Naive thymus-derived CD4-positive, alpha-beta T cell (primary cell): Measurements from ENCODE around the gene FIGLA. TPM values are rescaled to one million over a fixed set of nuclear protein-coding genes. Genes with fewer than 3 reads are reported as not detected.

Source experiments
- ATAC-seq: fragments of 150-1000 bp; cut with Tn5 transposase; 2 replicates; pipeline ENCODE4 v1.10.0; 2021; ENCODE audit warnings: mild to moderate bottlenecking, moderate library complexity
- CTCF ChIA-PET: fragments of 350-600 bp; sonication (Branson Sonifier 250); formaldehyde crosslinking; loops from one replicate; lab custom pipeline; 2021; ENCODE audit warnings: antibody characterized with exemption; lab: Charles Lee
- POLR2A ChIA-PET: fragments of 350-600 bp; sonication (Branson Sonifier 250); formaldehyde crosslinking; loops from one replicate; lab custom pipeline; 2021; ENCODE audit warnings: antibody characterized with exemption, inconsistent platforms; lab: Charles Lee
- DNase-seq, 9 donors: peaks; one replicate each; pipeline versions ENCODE4 v3.0.0 to v3.0.0-alpha.2; 2020 to 2022; ENCODE audit warnings: mixed read lengths in 1 of 9
- H3K27ac ChIP-seq: one replicate; pipeline ENCODE4 v1.7.0; 2013; ENCODE audit warnings: mild to moderate bottlenecking, low read depth, low read length, moderate library complexity
- H3K27me3 ChIP-seq, 2 donors: one replicate each; pipeline ENCODE4 v1.7.0; 2013; ENCODE audit warnings: low read length in 2 of 2, mild to moderate bottlenecking in 2 of 2, moderate library complexity in 2 of 2; ENCODE audit not compliant: control insufficient read depth in 2 of 2, insufficient read depth in 2 of 2
- H3K36me3 ChIP-seq, 3 experiments: 1 replicate in 2 of 3; 2 replicates in 1 of 3; pipeline ENCODE4 v1.7.0; 2013; ENCODE audit warnings: low read length in 3 of 3, mild to moderate bottlenecking in 3 of 3, moderate library complexity in 1 of 3; ENCODE audit not compliant: insufficient read depth in 3 of 3, control insufficient read depth in 2 of 3
- H3K4me1 ChIP-seq, 2 donors: one replicate each; pipeline ENCODE4 v1.7.0; 2013; ENCODE audit warnings: low read length in 2 of 2, mild to moderate bottlenecking in 2 of 2, moderate library complexity in 1 of 2; ENCODE audit not compliant: control insufficient read depth in 2 of 2, insufficient read depth in 2 of 2
- H3K4me3 ChIP-seq: 2 replicates; pipeline ENCODE4 v1.7.0; 2013; ENCODE audit warnings: mild to moderate bottlenecking, low read length
- H3K9me3 ChIP-seq, 3 experiments: 1 replicate in 2 of 3; 2 replicates in 1 of 3; pipeline ENCODE4 v1.7.0; 2013; ENCODE audit warnings: low read length in 3 of 3; ENCODE audit not compliant: control insufficient read depth in 2 of 3
- H3K27ac Mint-ChIP-seq, 9 donors: one replicate each; pipeline ENCODE4 v1.8.0; 2020 to 2022; ENCODE audit warnings: mixed read lengths in 9 of 9, mild to moderate bottlenecking in 8 of 9, moderate library complexity in 5 of 9, inconsistent platforms in 2 of 9
- H3K27me3 Mint-ChIP-seq, 5 donors: one replicate each; pipeline ENCODE4 v1.8.0; 2021 to 2022; ENCODE audit warnings: mixed read lengths in 5 of 5, mild to moderate bottlenecking in 1 of 5
- H3K36me3 Mint-ChIP-seq, 5 donors: one replicate each; pipeline ENCODE4 v1.8.0; 2020 to 2022; ENCODE audit warnings: mixed read lengths in 5 of 5, mild to moderate bottlenecking in 3 of 5, inconsistent platforms in 1 of 5
- H3K4me1 Mint-ChIP-seq, 7 donors: one replicate each; pipeline ENCODE4 v1.8.0; 2020 to 2022; ENCODE audit warnings: mixed read lengths in 7 of 7, mild to moderate bottlenecking in 3 of 7, inconsistent platforms in 1 of 7
- H3K4me3 Mint-ChIP-seq, 10 donors: one replicate each; pipeline ENCODE4 v1.8.0; 2020 to 2022; ENCODE audit warnings: mild to moderate bottlenecking in 10 of 10, mixed read lengths in 10 of 10, moderate library complexity in 6 of 10, inconsistent platforms in 2 of 10
- H3K9me3 Mint-ChIP-seq, 11 donors: one replicate each; pipeline ENCODE4 v1.8.0; 2020 to 2022; ENCODE audit warnings: mixed read lengths in 11 of 11, mild to moderate bottlenecking in 4 of 11, inconsistent platforms in 1 of 11, moderate library complexity in 1 of 11
- intact Hi-C, 2 donors: fragments of 100-400 bp; cut with micrococcal nuclease; formaldehyde crosslinking; loops; one replicate each; pipeline ENCODE4 v1.15.1; 2023
- polyA plus RNA-seq, 2 donors: library from polyadenylated mRNA; unstranded; fragments of 300-500 nt; fragmentation: Illumina TruSeq; gene quantifications; one replicate each; pipeline ENCODE4 v1.2.3, GENCODE V29; 2021
- total RNA-seq, 6 experiments: library from RNA in 5 of 6; stranded (reverse) in 5 of 6; gene quantifications; 1 replicate in 5 of 6; 2 replicates in 1 of 6; pipeline ENCODE4 v1.2.3 and lab custom pipeline; 2021 to 2026

FIGLA gene
- total and polyA plus RNA-seq, 7 experiments from 2014 or later = not detected

GRCh38 chr2:70747284-70747683 is 43.2 kb downstream of the FIGLA start:
- CTCF ChIA-PET = interaction anchor here (0.6 kb wide), 1 partner anchor 171 kb away, joined by 3 read pairs; no protein-coding TSS in a partner anchor
- ATAC-seq = no peak
- intact Hi-C loops = no loop called here

GRCh38 chr2:70746094-70746974 is 44.1 kb downstream of the FIGLA start:
- peaks cover 0 to 3% (median 0%) of the 10 kb centered on the region in 5 donors for H3K27me3 Mint-ChIP-seq
- Histone ChIP-seq H3K36me3 (no peaks in the 10 kb centered on the region), H3K9me3 (no peaks in the 10 kb centered on the region), H3K4me3 (no peak overlapping the region), H3K4me1 (no peaks in the 10 kb centered on the region), H3K27ac (no peak overlapping the region), H3K27me3 (peaks cover 0 to 2% of the 10 kb centered on the region in 2 donors)
- ChIA-PET POLR2A (no interaction called here), CTCF (interaction anchor here (0.8 kb wide), 1 partner anchor 42 kb away, joined by 3 read pairs; no protein-coding TSS in a partner anchor)
- peaks cover 0 to 16% (median 13%) of the 10 kb centered on the region in 5 donors for H3K36me3 Mint-ChIP-seq
- DNase-seq = no peak
- peaks cover 0 to 21% (median 10%) of the 10 kb centered on the region in 7 donors for H3K4me1 Mint-ChIP-seq
- no peak overlapping the region for H3K27ac Mint-ChIP-seq
- no peak overlapping the region for H3K4me3 Mint-ChIP-seq
- peaks cover 0 to 4% (median 0%) of the 10 kb centered on the region in 11 donors for H3K9me3 Mint-ChIP-seq
- no peak for ATAC-seq
- intact Hi-C loops = no loop called here

More at GRCh38 chr2:70747284-70747683, 43.2 kb downstream of the FIGLA start:
- Mint-ChIP-seq H3K27ac (peak overlapping the region in 1 of 9 donors; percentile 5), H3K36me3 (peaks cover 0 to 14% (median 10%) of the 10 kb centered on the region in 5 donors), H3K4me1 (peaks cover 0 to 21% (median 10%) of the 10 kb centered on the region in 7 donors), H3K27me3 (peaks cover 0 to 3% (median 0%) of the 10 kb centered on the region in 5 donors), H3K4me3 (no peak overlapping the region), H3K9me3 (peaks cover 0 to 4% (median 0%) of the 10 kb centered on the region in 11 donors)
- Histone ChIP-seq H3K27me3 (peaks cover 0 to 2% of the 10 kb centered on the region in 2 donors), H3K9me3 (no peaks in the 10 kb centered on the region), H3K27ac (no peak overlapping the region), H3K4me3 (no peak overlapping the region), H3K36me3 (no peaks in the 10 kb centered on the region), H3K4me1 (no peaks in the 10 kb centered on the region)
- POLR2A ChIA-PET = no interaction called here
- DNase-seq = no peak

DNA sequence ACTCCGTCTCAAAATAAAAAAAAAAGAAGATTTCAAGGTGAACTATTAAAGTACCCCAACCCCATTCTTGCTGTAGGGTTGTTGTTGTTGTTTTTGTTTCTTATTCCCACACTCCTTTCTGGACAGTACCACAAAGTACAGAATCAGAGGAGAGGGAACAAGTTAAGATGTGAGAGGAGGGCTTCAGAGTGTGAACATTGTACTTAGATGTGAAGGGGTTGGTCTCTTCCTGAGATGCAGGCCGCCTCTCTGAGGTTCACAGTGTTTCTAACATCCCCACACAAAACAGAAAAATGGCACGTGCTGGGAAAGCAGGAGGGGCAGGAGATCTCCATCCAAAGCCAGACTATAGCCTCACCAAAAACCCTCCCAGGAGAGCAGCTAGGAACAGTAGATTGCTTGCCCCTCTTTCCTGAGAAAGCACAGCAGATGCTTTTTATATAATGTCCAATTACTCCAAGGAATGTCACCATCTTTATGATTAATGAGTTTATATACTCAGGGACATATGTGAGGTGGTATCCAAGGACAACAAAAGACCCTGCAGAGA is 45.1 kb downstream of the FIGLA start:
- Histone ChIP-seq H3K27me3 (peaks cover 0 to 2% of the 10 kb centered on the region in 2 donors), H3K36me3 (no peaks in the 10 kb centered on the region), H3K27ac (no peak overlapping the region), H3K4me3 (no peak overlapping the region), H3K4me1 (no peaks in the 10 kb centered on the region), H3K9me3 (no peaks in the 10 kb centered on the region)
- intact Hi-C loops = no loop called here
- CTCF ChIA-PET = no interaction called here
- Mint-ChIP-seq H3K27me3 (peaks cover 0 to 3% (median 0%) of the 10 kb centered on the region in 5 donors), H3K4me1 (peaks cover 0 to 20% (median 10%) of the 10 kb centered on the region in 7 donors), H3K36me3 (peaks cover 0 to 23% (median 20%) of the 10 kb centered on the region in 5 donors), H3K9me3 (peaks cover 0 to 4% (median 1%) of the 10 kb centered on the region in 11 donors), H3K27ac (no peak overlapping the region), H3K4me3 (no peak overlapping the region)
- POLR2A ChIA-PET = no interaction called here
- no peak for DNase-seq
- ATAC-seq = no peak

- ATAC-seq (no peak), DNase-seq (no peak)
- ChIA-PET CTCF (no interaction called here), POLR2A (no interaction called here)
- Histone ChIP-seq H3K9me3 (no peaks in the 10 kb centered on the region), H3K36me3 (no peaks in the 10 kb centered on the region), H3K27ac (no peak overlapping the region), H3K4me3 (no peak overlapping the region), H3K4me1 (no peaks in the 10 kb centered on the region), H3K27me3 (peaks cover 0 to 2% of the 10 kb centered on the region in 2 donors)
- no peak overlapping the region for H3K4me3 Mint-ChIP-seq
- peak overlapping the region in 1 of 9 donors; percentile 43 for H3K27ac Mint-ChIP-seq
- intact Hi-C loops = no loop called here
- peaks cover 0 to 17% (median 7%) of the 10 kb centered on the region in 7 donors for H3K4me1 Mint-ChIP-seq
- H3K9me3 Mint-ChIP-seq = peaks cover 0 to 10% (median 4%) of the 10 kb centered on the region in 11 donors
- H3K27me3 Mint-ChIP-seq = peaks cover 0 to 3% (median 0%) of the 10 kb centered on the region in 5 donors
- peaks cover 0 to 29% (median 22%) of the 10 kb centered on the region in 5 donors for H3K36me3 Mint-ChIP-seq
These were observed 46.0 kb downstream of the FIGLA start for GRCh38 chr2:70744397-70744796.

- POLR2A ChIA-PET = no interaction called here
These were observed 46.8 kb downstream of the FIGLA start for GRCh38 chr2:70743677-70744076.

GRCh38 chr2:70743068-70743467 is 47.4 kb downstream of the FIGLA start:
- no peaks in the 10 kb centered on the region for H3K27me3 ChIP-seq
- no peak overlapping the region for H3K27ac ChIP-seq
- intact Hi-C loops = no loop called here
- no peak overlapping the region for H3K4me3 ChIP-seq
- no peaks in the 10 kb centered on the region for H3K9me3 ChIP-seq
- H3K4me3 Mint-ChIP-seq = no peak overlapping the region
- peaks cover 0 to 35% (median 22%) of the 10 kb centered on the region in 5 donors for H3K36me3 Mint-ChIP-seq
- H3K27ac Mint-ChIP-seq = no peak overlapping the region
- H3K36me3 ChIP-seq = no peaks in the 10 kb centered on the region
- DNase-seq (no peak), ATAC-seq (no peak)
- peaks cover 0 to 14% (median 6%) of the 10 kb centered on the region in 7 donors for H3K4me1 Mint-ChIP-seq
- no peaks in the 10 kb centered on the region for H3K4me1 ChIP-seq
- peaks cover 0 to 3% (median 0%) of the 10 kb centered on the region in 5 donors for H3K27me3 Mint-ChIP-seq
- ChIA-PET POLR2A (no interaction called here), CTCF (no interaction called here)
- peaks cover 0 to 17% (median 4%) of the 10 kb centered on the region in 11 donors for H3K9me3 Mint-ChIP-seq

More at GRCh38 chr2:70743677-70744076, 46.8 kb downstream of the FIGLA start:
- Histone ChIP-seq H3K4me3 (no peak overlapping the region), H3K36me3 (no peaks in the 10 kb centered on the region), H3K27me3 (peaks cover 0 to 2% of the 10 kb centered on the region in 2 donors), H3K27ac (no peak overlapping the region), H3K9me3 (no peaks in the 10 kb centered on the region), H3K4me1 (no peaks in the 10 kb centered on the region)
- no peak overlapping the region for H3K4me3 Mint-ChIP-seq
- peaks cover 0 to 3% (median 0%) of the 10 kb centered on the region in 5 donors for H3K27me3 Mint-ChIP-seq
- DNase-seq (no peak), ATAC-seq (no peak)
- no peak overlapping the region for H3K27ac Mint-ChIP-seq
- peaks cover 0 to 14% (median 6%) of the 10 kb centered on the region in 7 donors for H3K4me1 Mint-ChIP-seq
- H3K9me3 Mint-ChIP-seq = peaks cover 0 to 17% (median 4%) of the 10 kb centered on the region in 11 donors
- peaks cover 0 to 35% (median 22%) of the 10 kb centered on the region in 5 donors for H3K36me3 Mint-ChIP-seq
- intact Hi-C loops = no loop called here
- CTCF ChIA-PET = no interaction called here
